Measurements from ENCODE around the gene CARS1.

CARS1 gene

DNA sequence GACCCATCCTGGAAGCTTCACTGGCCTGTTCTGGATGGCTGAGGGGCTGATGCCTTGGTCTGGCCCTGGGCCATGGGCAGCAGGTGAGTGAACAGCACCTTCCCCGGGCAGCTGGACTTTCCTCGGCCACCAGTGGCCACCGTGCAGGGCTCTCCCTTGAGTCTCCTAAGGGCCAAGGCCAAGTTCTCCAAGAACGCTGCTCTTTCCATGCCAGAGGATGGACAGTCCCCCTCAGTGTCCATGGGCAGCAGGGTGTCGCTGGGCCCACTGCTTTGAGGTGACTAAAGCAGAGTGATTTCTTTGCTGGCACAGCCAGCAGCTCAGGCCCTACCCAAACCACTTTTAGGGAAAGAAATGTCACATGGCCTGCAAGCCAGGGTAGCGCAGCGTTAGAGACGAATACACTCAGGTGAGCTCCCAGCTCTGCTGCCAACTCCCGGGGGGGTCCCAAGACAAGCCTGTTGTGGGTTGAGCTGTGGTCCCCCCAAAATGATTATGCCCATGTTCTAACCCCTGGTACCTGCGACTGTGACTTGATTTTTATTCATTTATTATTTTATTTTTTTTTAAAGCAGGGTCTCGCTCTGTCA, 3.3 kb upstream of the CARS1 start:
- TF ChIP-seq, protein P1, sequence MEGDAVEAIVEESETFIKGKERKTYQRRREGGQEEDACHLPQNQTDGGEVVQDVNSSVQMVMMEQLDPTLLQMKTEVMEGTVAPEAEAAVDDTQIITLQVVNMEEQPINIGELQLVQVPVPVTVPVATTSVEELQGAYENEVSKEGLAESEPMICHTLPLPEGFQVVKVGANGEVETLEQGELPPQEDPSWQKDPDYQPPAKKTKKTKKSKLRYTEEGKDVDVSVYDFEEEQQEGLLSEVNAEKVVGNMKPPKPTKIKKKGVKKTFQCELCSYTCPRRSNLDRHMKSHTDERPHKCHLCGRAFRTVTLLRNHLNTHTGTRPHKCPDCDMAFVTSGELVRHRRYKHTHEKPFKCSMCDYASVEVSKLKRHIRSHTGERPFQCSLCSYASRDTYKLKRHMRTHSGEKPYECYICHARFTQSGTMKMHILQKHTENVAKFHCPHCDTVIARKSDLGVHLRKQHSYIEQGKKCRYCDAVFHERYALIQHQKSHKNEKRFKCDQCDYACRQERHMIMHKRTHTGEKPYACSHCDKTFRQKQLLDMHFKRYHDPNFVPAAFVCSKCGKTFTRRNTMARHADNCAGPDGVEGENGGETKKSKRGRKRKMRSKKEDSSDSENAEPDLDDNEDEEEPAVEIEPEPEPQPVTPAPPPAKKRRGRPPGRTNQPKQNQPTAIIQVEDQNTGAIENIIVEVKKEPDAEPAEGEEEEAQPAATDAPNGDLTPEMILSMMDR (IDR thresholded peaks at IDR 0.05; ENCODE audit: control extremely low read depth, extremely low read depth, low read depth, missing control alignments) = no peak
- POLR2A ChIA-PET = no interaction called here
- DNase-seq (ENCODE audit: extremely low spot score) = no peak
- CTCF ChIA-PET = interaction anchor here (1.0 to 2.0 kb wide), 4 partner anchors 10 to 31 kb away, joined by 3 to 9 read pairs (median 4); no protein-coding TSS in a partner anchor

DNA sequence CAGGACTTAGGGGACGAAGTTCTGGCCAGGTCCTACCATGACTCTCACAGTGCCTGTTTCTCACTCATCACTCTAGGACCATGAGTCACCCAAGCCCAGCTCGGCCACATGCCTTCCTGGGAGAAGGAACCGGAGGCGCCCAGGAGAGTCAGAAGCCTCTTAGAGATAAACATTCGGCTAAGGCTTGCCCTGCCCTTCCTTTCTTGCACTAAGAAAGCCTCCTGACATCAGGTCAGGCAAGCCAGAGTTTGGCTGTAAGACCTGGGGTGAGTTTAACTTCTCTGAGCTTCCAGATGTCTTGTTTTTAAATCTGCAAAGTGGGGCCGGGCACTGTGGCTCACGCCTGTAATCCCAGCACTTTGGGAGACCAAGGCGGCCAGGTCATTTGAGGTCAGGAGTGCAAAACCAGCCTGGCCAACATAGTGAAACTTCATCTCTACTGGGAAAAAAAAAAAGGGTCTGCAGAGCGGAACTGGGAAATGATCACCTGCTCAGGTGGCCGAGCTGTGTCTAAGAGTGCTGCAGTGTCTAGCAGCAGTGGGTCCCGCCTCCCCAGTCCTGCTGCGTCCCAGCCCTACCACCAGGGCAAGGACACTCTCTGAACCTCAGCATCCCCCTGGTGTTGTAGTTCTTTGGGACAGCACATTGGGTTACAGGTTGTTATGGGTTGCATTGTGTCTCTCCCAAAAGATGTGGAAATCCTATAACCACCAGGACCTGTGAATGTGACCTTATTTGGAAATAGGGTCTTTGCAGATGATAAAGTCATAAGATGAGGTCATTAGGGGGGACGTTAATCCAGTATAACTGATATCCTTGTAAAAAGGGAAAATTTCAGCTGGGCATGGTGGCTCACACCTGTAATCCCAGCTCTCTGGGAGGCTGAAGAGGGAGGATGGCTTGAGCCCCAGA, 1.8 kb upstream of the CARS1 start:
- ChIA-PET POLR2A (interaction anchor here (0.6 kb wide), 1 partner anchor 67 kb away, joined by 4 read pairs; the partner anchor contains the start of gene NAP1L4), CTCF (interaction anchor here (1.1 to 1.8 kb wide), 2 partner anchors 9 to 32 kb away, joined by 3 to 10 read pairs; no protein-coding TSS in a partner anchor)
- TF ChIP-seq, protein P1 (IDR thresholded peaks at IDR 0.05; ENCODE audit: control extremely low read depth, extremely low read depth, low read depth, missing control alignments) = no peak
- DNase-seq (ENCODE audit: extremely low spot score) = no peak

DNA sequence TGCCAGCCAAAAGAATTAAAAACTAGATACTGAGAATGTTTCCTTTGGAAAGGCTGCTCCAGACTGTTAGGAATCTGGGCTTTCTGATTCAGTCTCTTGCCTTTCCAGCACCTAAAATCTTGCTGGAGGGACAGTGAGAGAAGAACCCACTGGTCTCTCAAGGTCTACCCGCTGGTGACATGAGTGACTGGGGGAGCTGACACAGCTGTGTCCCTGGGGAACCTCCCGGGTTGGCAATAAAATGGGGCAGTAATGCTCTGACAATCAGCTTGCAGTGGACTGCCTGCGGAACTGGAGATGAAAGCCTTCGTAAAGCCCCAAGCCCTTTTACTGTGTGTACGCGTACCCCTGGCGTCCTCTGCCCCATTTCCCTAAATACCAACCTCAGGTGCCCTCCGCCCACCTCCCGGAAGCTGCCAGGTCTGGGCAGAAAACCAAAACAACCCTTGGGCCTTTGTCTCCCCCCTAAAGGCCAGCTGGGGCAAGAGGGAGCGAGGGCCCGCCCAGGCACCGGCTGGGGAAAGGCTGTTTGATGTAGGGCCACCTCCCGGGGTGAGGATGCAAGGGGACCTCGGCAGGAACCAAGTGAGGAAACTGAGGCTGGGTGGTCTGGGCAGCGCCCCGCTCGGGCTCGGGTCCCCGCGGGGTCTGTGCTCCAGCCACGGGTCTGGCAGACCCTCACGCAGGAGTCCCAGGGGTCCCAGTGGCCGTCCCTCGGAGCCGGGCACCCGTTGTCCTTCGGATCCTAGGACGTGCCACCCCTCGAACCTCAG, 741 bp downstream of the CARS1 start:
- ChIA-PET POLR2A (interaction anchor here (0.7 kb wide), 1 partner anchor 11 kb away, joined by 3 read pairs; no protein-coding TSS in a partner anchor), CTCF (interaction anchor here (1.0 to 1.5 kb wide), 2 partner anchors 19 to 33 kb away, joined by 3 to 6 read pairs; no protein-coding TSS in a partner anchor)
- DNase-seq (ENCODE audit: extremely low spot score) = no peak
- TF ChIP-seq, protein P1 (IDR thresholded peaks at IDR 0.05; ENCODE audit: control extremely low read depth, extremely low read depth, low read depth, missing control alignments) = no peak

DNA sequence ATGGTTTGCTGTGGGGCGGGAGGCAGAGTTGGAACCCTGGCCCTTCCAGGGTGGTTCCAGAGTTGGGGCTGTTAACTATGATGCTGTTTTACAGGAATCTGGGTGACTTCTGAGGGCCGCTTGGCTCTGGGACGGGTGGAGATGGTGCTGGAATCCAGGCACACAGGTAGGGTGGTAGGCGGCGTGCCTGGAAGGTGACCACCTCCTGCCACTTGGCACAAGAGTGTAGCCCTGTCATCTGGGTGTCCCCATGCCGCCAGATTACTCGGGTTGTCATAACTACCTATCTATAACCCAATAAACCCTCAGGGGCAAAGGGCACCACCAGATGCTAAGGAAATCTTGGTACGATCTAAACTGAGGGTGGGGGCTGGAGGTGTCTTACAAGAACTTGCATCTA, 1.3 kb downstream of the CARS1 start:
- ChIA-PET POLR2A (no interaction called here), CTCF (no interaction called here)
- TF ChIP-seq, protein P1 (IDR thresholded peaks at IDR 0.05; ENCODE audit: control extremely low read depth, extremely low read depth, low read depth, missing control alignments) = no peak
- no peak for DNase-seq (ENCODE audit: extremely low spot score)

DNA sequence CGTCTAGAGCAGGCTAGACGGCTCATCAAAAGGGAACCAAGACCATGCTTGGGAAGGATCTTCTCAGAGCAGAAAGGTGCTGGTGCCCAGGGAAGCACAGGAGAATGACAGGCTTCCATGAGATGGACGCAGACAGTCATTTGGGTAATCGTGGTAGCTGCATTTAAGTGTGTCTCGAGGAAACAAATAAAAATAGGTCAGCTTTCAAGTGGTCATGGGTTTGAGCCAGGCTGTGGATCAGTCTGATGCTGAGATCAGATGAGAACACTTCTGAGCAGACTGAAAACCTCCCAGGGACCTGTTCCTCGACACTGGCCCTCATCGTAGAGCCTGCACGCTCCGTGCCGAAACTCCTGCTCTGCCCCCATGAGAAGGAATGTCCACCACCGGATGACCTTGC, 4.7 kb downstream of the CARS1 start:
- CTCF ChIA-PET = interaction anchor here (5.5 to 6.5 kb wide), 2 partner anchors 15 to 38 kb away, joined by 51 to 54 read pairs; no protein-coding TSS in a partner anchor
- DNase-seq (ENCODE audit: extremely low spot score) = no peak
- TF ChIP-seq, protein P1 (IDR thresholded peaks at IDR 0.05; ENCODE audit: control extremely low read depth, extremely low read depth, low read depth, missing control alignments) = no peak
- POLR2A ChIA-PET = no interaction called here

DNA sequence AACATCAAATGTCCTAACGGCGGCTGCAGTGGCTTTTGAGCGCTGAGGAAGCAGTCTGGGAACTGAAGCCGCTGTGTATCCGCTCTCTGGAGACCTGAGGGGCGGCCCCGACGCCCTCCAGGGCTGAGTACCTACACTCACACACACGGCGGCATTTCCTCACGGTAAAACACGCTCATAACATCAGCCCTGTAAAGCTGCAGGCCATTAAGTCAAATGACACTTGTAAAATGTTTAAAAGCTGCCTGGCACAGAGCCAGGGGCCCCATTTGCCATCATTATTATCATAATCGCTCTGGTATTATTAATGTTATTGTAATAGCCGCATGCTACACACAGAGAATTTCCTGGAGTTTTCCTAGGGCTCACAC, 5.1 kb downstream of the CARS1 start:
- CTCF ChIA-PET = interaction anchor here (1.1 to 6.5 kb wide), 5 partner anchors 9 to 39 kb away, joined by 3 to 54 read pairs (median 9); no protein-coding TSS in a partner anchor
- DNase-seq (ENCODE audit: extremely low spot score) = no peak
- TF ChIP-seq, protein P1 (IDR thresholded peaks at IDR 0.05; ENCODE audit: control extremely low read depth, extremely low read depth, low read depth, missing control alignments) = no peak
- POLR2A ChIA-PET = no interaction called here

All from GM10248 (cell line).